SK-N-SH (cell line): Measurements from ENCODE around the gene TLR2. TPM values are rescaled to one million over a fixed set of nuclear protein-coding genes. Genes with fewer than 3 reads are reported as not detected.

Source experiments
- CTCF ChIA-PET: fragments of 300-600, 350-600 bp; formaldehyde crosslinking; extraction: SDS; loops from one replicate; lab custom pipeline; 2021; lab: Yijun Ruan, JAX
- POLR2A ChIA-PET: fragments of 350-600 bp; sonication (Branson Sonifier 250); formaldehyde crosslinking; extraction: SDS; loops from one replicate; lab custom pipeline; 2020; ENCODE audit warnings: antibody characterized with exemption, inconsistent platforms; lab: Yijun Ruan, JAX
- DNase-seq: peaks from one replicate; pipeline ENCODE4 v3.0.0; 2012
- H2AFZ ChIP-seq: fragments of 200-600 bp; sonication (generic); 2 replicates; pipeline ENCODE4 v1.8.1; 2016; ENCODE audit warnings: antibody characterized with exemption, mild to moderate bottlenecking, low read depth
- H3F3A ChIP-seq: fragments of 200-600 bp; sonication (generic); replicated peaks from 2 replicates; pipeline ENCODE3; 2016; ENCODE audit warnings: antibody characterized with exemption, mild to moderate bottlenecking; ENCODE audit not compliant: insufficient read depth
- H3K27ac ChIP-seq, 2 experiments: fragments of 200-500 bp in 1 of 2; fragments of 200-600 bp in 1 of 2; sonication (Bioruptor generic) in 1 of 2; sonication (generic), shearing (Covaris generic) in 1 of 2; 2 replicates each; pipeline versions ENCODE4 v1.5.1 to v1.6.1; 2014 to 2016; ENCODE audit warnings: low read depth in 2 of 2, inconsistent platforms in 1 of 2, low read length in 1 of 2, mild to moderate bottlenecking in 1 of 2, mixed read lengths in 1 of 2
- H3K27me3 ChIP-seq: fragments of 200-600 bp; sonication (generic), shearing (Covaris generic); 2 replicates; pipeline ENCODE4 v1.6.1; 2016; ENCODE audit warnings: mixed run types; ENCODE audit not compliant: insufficient read depth
- H3K36me3 ChIP-seq, 2 experiments: fragments of 200-500 bp in 1 of 2; fragments of 200-600 bp in 1 of 2; sonication (Bioruptor generic) in 1 of 2; sonication (generic) in 1 of 2; replicated peaks in 1 of 2; 2 replicates each; pipeline versions ENCODE3 to v1.5.1; 2014 to 2016; ENCODE audit warnings: low read length in 1 of 2, mild to moderate bottlenecking in 1 of 2; ENCODE audit not compliant: insufficient read depth in 2 of 2, control insufficient read depth in 1 of 2
- H3K4me1 ChIP-seq, 2 experiments: fragments of 200-500 bp in 1 of 2; fragments of 200-600 bp in 1 of 2; sonication (Bioruptor generic) in 1 of 2; sonication (generic), shearing (Covaris generic) in 1 of 2; 2 replicates each; pipeline versions ENCODE4 v1.5.1 to v1.6.1; 2014 to 2016; ENCODE audit warnings: low read depth in 1 of 2, low read length in 1 of 2, mixed run types in 1 of 2; ENCODE audit not compliant: insufficient read depth in 2 of 2, control insufficient read depth in 1 of 2
- H3K4me2 ChIP-seq: fragments of 200-600 bp; sonication (generic), shearing (Covaris generic); 2 replicates; pipeline ENCODE4 v1.6.1; 2017; ENCODE audit warnings: mixed run types
- H3K4me3 ChIP-seq, 2 experiments: fragments of 200-500 bp in 1 of 2; fragments of 200-600 bp in 1 of 2; sonication (Bioruptor generic) in 1 of 2; sonication (generic), shearing (Covaris generic) in 1 of 2; 2 replicates each; pipeline versions ENCODE4 v1.5.1 to v1.8.1; 2014 to 2016; ENCODE audit warnings: low read depth in 2 of 2, inconsistent platforms in 1 of 2, low read length in 1 of 2, mild to moderate bottlenecking in 1 of 2, mixed read lengths in 1 of 2, moderate library complexity in 1 of 2
- H3K79me2 ChIP-seq: fragments of 200-600 bp; sonication (generic); 2 replicates; pipeline ENCODE4 v1.8.1; 2017; ENCODE audit warnings: mild to moderate bottlenecking; ENCODE audit not compliant: insufficient read depth
- H3K9ac ChIP-seq: fragments of 200-600 bp; sonication (generic); 2 replicates; pipeline ENCODE4 v1.6.1; 2017; ENCODE audit warnings: mixed run types
- H3K9me2 ChIP-seq: fragments of 200-600 bp; sonication (generic); 2 replicates; pipeline ENCODE4 v1.6.1; 2017; ENCODE audit warnings: mixed run types
- H3K9me3 ChIP-seq: fragments of 200-600 bp; sonication (generic); 2 replicates; pipeline ENCODE4 v1.6.1; 2017; ENCODE audit warnings: mixed run types, mild to moderate bottlenecking, moderate library complexity
- H4K20me1 ChIP-seq: fragments of 200-600 bp; sonication (generic); 2 replicates; pipeline ENCODE4 v1.6.1; 2017; ENCODE audit warnings: mild to moderate bottlenecking, mixed run types; ENCODE audit not compliant: insufficient read depth
- ELF1 ChIP-seq: IDR thresholded peaks from 2 replicates; pipeline ENCODE4 v1.4.0; 2012
- EP300 ChIP-seq, 2 experiments: IDR thresholded peaks; 2 replicates each; pipeline versions ENCODE4 v1.4.0 to v1.6.1; 2012; ENCODE audit warnings: borderline replicate concordance in 1 of 2, low read depth in 1 of 2, low read length in 1 of 2
- EZH2phosphoT487 ChIP-seq: fragments of 200-600 bp; sonication (generic); IDR thresholded peaks from 2 replicates; pipeline ENCODE4 v1.6.1; 2017; ENCODE audit warnings: low read depth, mixed run types, mild to moderate bottlenecking, antibody characterized with exemption, moderate library complexity, borderline replicate concordance
- FOSL2 ChIP-seq: IDR thresholded peaks from 2 replicates; pipeline ENCODE4 v1.4.0; 2012; ENCODE audit warnings: low read depth, mild to moderate bottlenecking, moderate library complexity, borderline replicate concordance
- FOXM1 ChIP-seq: IDR thresholded peaks from 2 replicates; pipeline ENCODE4 v1.4.0; 2012; ENCODE audit warnings: low read depth, mild to moderate bottlenecking
- JUND ChIP-seq: IDR thresholded peaks from 2 replicates; pipeline ENCODE4 v1.4.0; 2012
- MEF2A ChIP-seq: IDR thresholded peaks from 2 replicates; pipeline ENCODE4 v1.4.0; 2012; ENCODE audit warnings: low read depth, borderline replicate concordance
- MXI1 ChIP-seq: IDR thresholded peaks from 2 replicates; pipeline ENCODE4 v1.6.1; 2012; ENCODE audit warnings: mild to moderate bottlenecking, low read depth, low read length, improper control_type of control experiment
- NFIC ChIP-seq: IDR thresholded peaks from 2 replicates; pipeline ENCODE4 v1.4.0; 2012; ENCODE audit warnings: borderline replicate concordance
- NRF1 ChIP-seq: IDR thresholded peaks from 2 replicates; pipeline ENCODE4 v1.6.1; 2012; ENCODE audit warnings: low read depth, mild to moderate bottlenecking, low read length
- POLR2AphosphoS5 ChIP-seq: IDR thresholded peaks from 2 replicates; pipeline ENCODE4 v1.6.1; 2012; ENCODE audit warnings: low read depth, low read length
- TAF1 ChIP-seq: IDR thresholded peaks from 2 replicates; pipeline ENCODE4 v1.6.1; 2012; ENCODE audit warnings: low read depth, mild to moderate bottlenecking, low read length, moderate library complexity, borderline replicate concordance
- TCF12 ChIP-seq: IDR thresholded peaks from 2 replicates; pipeline ENCODE4 v1.4.0; 2012
- TEAD4 ChIP-seq: IDR thresholded peaks from 2 replicates; pipeline ENCODE4 v1.4.0; 2012; ENCODE audit warnings: mild to moderate bottlenecking, borderline replicate concordance; ENCODE audit not compliant: insufficient read depth
- YY1 ChIP-seq: IDR thresholded peaks from 2 replicates; pipeline ENCODE4 v1.4.0; 2012; ENCODE audit warnings: low read depth, mild to moderate bottlenecking
- WGBS: methylation state at CpG from one replicate; pipeline ENCODE4 v1.1.6; 2017; ENCODE audit warnings: low lambda C conversion rate; 5-methylcytosine and 5-hydroxymethylcytosine counted together
- polyA plus RNA-seq, 3 experiments: library from polyadenylated mRNA; depleted of rRNA; stranded (reverse); fragments of >200 nt; gene quantifications; 2 replicates each; pipeline ENCODE4 v1.2.3, GENCODE V29; 2012
- TF ChIP-seq, protein P1 (sequence below): IDR thresholded peaks from 2 replicates; pipeline ENCODE4; 2012
- TF ChIP-seq, protein P2 (sequence below): IDR thresholded peaks from 2 replicates; pipeline ENCODE4 v1.4.0; 2012; ENCODE audit warnings: low read depth, borderline replicate concordance
- TF ChIP-seq, protein P3 (sequence below): IDR thresholded peaks from 2 replicates; pipeline ENCODE4 v1.4.0; 2012; ENCODE audit warnings: low read depth
- TF ChIP-seq, protein P4 (sequence below): fragments of 200-600 bp; sonication (generic); IDR thresholded peaks from 2 replicates; pipeline ENCODE4 v1.6.1; 2017; ENCODE audit warnings: antibody characterized with exemption, mild to moderate bottlenecking, moderate library complexity

TLR2 gene
- polyA plus RNA-seq, 1 of the 3 experiments (the other 2 are of a cell fraction) = 0.18 TPM

DNA sequence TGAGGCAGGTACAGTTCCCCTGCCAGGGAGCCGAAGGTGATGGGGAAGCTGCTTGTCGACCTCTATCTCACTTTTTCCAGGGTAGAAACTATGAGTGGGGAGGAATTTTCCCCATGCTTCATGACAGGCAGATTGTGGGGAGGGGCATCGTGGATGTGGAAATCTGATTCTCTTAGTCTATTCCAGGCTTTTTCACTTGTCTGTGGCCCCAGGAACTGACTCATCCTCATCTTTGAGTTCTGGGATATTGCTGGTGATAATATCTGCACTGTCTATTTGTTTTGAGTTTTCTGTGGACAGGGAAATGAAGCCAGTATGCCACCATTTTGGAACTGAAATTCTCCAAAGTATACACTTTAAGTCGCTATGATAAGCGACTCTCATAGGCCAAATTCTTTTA, 7.6 kb upstream of the TLR2 start:
- peaks cover 6% of the 10 kb centered on the region; the same call in 1 of the 2 replicates for H3K9me3 ChIP-seq
- WGBS = 6% methylated on average over 5 of the region's 5 CpGs
- DNase-seq = no peak
- H3K36me3 ChIP-seq = no peaks in the 10 kb centered on the region
- H4K20me1 ChIP-seq = no peaks in the 10 kb centered on the region; the same call in 1 of the 2 replicates
- no peak overlapping the region; a peak in 1 of 4 replicates for H3K4me3 ChIP-seq
- H3F3A ChIP-seq = peaks cover 12% of the 10 kb centered on the region
- ChIA-PET CTCF (interaction anchor here (0.9 kb wide), 1 partner anchor 20 kb away, joined by 3 read pairs; no protein-coding TSS in a partner anchor), POLR2A (no interaction called here)
- H3K27me3 ChIP-seq = 0 out of 2 replicates have a peak, but pooled peaks cover 6% of the 10 kb centered on the region
- peak; percentile 78 for TF ChIP-seq JUND
- TF ChIP-seq MEF2A = peak; percentile 58; the same call in 1 of the 2 replicates
- peak; percentile 50; the same call in 1 of the 2 replicates for TF ChIP-seq TCF12
- TF ChIP-seq POLR2AphosphoS5 = 0 out of 2 replicates have a peak, but pooled peaks have one; percentile 7
- peak in 1 of 2 experiments; percentile 72; a peak in 2 of 4 replicates for TF ChIP-seq EP300 (IDR thresholded peaks at IDR 0.05; ENCODE audit: borderline replicate concordance in 1 of 2, low read depth in 1 of 2, low read length in 1 of 2)
- no peak for TF ChIP-seq TAF1
- peak; percentile 42; the same call in 1 of the 2 replicates for TF ChIP-seq YY1
- TF ChIP-seq NFIC = 0 out of 2 replicates have a peak, but pooled peaks have one; percentile 32
- TF ChIP-seq, protein P1, sequence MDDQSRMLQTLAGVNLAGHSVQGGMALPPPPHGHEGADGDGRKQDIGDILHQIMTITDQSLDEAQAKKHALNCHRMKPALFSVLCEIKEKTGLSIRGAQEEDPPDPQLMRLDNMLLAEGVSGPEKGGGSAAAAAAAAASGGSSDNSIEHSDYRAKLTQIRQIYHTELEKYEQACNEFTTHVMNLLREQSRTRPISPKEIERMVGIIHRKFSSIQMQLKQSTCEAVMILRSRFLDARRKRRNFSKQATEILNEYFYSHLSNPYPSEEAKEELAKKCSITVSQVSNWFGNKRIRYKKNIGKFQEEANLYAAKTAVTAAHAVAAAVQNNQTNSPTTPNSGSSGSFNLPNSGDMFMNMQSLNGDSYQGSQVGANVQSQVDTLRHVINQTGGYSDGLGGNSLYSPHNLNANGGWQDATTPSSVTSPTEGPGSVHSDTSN = peak; percentile 66
- 0 out of 2 replicates have a peak, but pooled peaks have one; percentile 10 for TF ChIP-seq ELF1
- TF ChIP-seq FOSL2 = peak; percentile 80; the same call in 1 of the 2 replicates
- no peak for TF ChIP-seq TEAD4
- TF ChIP-seq NRF1 = no peak
- peak overlapping the region; percentile 42; the same call in 1 of the 2 replicates for H3K9ac ChIP-seq
- H3K27ac ChIP-seq = peak overlapping the region in 1 of 2 experiments; percentile 93; a peak in 2 of 4 replicates
- no peaks in the 10 kb centered on the region for H3K9me2 ChIP-seq
- H3K4me1 ChIP-seq = peaks cover 0 to 4% of the 10 kb centered on the region in 2 experiments; a peak in 1 of 4 replicates
- H3K4me2 ChIP-seq = peak overlapping the region; percentile 58; the same call in 1 of the 2 replicates
- H3K79me2 ChIP-seq = no peaks in the 10 kb centered on the region
- H2AFZ ChIP-seq = peak overlapping the region; percentile 42; the same call in 1 of the 2 replicates

DNA sequence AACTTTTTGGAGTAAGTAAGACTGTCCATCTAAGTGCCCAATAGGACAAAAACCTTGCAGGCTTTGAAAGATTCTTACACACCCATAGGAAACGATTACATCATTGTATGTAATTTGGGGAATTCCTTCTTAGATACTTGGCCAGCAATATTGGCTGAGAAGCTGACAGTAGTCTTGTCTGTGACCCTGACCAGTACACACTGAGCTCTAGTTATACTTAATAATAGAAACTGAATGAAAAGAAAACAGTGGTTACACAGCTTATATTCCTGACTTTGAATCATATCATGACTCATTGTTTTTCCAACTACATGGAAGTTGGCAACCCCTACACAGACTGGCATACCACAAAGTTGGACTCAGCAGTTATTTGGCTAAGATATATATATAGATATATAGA, 7.1 kb upstream of the TLR2 start:
- peak overlapping the region in 1 of 2 experiments; percentile 93; a peak in 2 of 4 replicates for H3K27ac ChIP-seq
- POLR2A ChIA-PET = no interaction called here
- no peaks in the 10 kb centered on the region for H3K79me2 ChIP-seq
- TF ChIP-seq FOXM1 = peak; percentile 36; the same call in 1 of the 2 replicates
- TF ChIP-seq TEAD4 = peak; percentile 72; the same call in 1 of the 2 replicates
- peak in 1 of 2 experiments; percentile 82; a peak in 1 of 4 replicates for TF ChIP-seq EP300 (IDR thresholded peaks at IDR 0.05; ENCODE audit: borderline replicate concordance in 1 of 2, low read depth in 1 of 2, low read length in 1 of 2)
- TF ChIP-seq MEF2A = peak; percentile 85
- TF ChIP-seq, protein P2, sequence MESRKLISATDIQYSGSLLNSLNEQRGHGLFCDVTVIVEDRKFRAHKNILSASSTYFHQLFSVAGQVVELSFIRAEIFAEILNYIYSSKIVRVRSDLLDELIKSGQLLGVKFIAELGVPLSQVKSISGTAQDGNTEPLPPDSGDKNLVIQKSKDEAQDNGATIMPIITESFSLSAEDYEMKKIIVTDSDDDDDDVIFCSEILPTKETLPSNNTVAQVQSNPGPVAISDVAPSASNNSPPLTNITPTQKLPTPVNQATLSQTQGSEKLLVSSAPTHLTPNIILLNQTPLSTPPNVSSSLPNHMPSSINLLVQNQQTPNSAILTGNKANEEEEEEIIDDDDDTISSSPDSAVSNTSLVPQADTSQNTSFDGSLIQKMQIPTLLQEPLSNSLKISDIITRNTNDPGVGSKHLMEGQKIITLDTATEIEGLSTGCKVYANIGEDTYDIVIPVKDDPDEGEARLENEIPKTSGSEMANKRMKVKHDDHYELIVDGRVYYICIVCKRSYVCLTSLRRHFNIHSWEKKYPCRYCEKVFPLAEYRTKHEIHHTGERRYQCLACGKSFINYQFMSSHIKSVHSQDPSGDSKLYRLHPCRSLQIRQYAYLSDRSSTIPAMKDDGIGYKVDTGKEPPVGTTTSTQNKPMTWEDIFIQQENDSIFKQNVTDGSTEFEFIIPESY = no peak
- no peak for TF ChIP-seq YY1
- peak; percentile 93 for TF ChIP-seq JUND
- TF ChIP-seq, protein P3, sequence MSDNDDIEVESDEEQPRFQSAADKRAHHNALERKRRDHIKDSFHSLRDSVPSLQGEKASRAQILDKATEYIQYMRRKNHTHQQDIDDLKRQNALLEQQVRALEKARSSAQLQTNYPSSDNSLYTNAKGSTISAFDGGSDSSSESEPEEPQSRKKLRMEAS = peak; percentile 36; the same call in 1 of the 2 replicates
- TF ChIP-seq NFIC = peak; percentile 94
- TF ChIP-seq, protein P4, sequence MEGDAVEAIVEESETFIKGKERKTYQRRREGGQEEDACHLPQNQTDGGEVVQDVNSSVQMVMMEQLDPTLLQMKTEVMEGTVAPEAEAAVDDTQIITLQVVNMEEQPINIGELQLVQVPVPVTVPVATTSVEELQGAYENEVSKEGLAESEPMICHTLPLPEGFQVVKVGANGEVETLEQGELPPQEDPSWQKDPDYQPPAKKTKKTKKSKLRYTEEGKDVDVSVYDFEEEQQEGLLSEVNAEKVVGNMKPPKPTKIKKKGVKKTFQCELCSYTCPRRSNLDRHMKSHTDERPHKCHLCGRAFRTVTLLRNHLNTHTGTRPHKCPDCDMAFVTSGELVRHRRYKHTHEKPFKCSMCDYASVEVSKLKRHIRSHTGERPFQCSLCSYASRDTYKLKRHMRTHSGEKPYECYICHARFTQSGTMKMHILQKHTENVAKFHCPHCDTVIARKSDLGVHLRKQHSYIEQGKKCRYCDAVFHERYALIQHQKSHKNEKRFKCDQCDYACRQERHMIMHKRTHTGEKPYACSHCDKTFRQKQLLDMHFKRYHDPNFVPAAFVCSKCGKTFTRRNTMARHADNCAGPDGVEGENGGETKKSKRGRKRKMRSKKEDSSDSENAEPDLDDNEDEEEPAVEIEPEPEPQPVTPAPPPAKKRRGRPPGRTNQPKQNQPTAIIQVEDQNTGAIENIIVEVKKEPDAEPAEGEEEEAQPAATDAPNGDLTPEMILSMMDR = no peak
- TF ChIP-seq, protein P1 = peak; percentile 81
- no peak for TF ChIP-seq EZH2phosphoT487
- TF ChIP-seq MXI1 = no peak
- peak; percentile 89 for TF ChIP-seq TCF12
- TF ChIP-seq POLR2AphosphoS5 = peak; percentile 34; the same call in 1 of the 2 replicates

More for the DNA sequence above, 7.1 kb upstream of the TLR2 start:
- no peak for DNase-seq
- WGBS = 0% methylated on average over 1 of the region's 1 CpG
- CTCF ChIA-PET = interaction anchor here (0.9 kb wide), 1 partner anchor 20 kb away, joined by 3 read pairs; no protein-coding TSS in a partner anchor
- Histone ChIP-seq H3K9me3 (peaks cover 6% of the 10 kb centered on the region; the same call in 1 of the 2 replicates), H3K4me3 (no peak overlapping the region), H3K36me3 (no peaks in the 10 kb centered on the region), H3K4me1 (peaks cover 0 to 4% of the 10 kb centered on the region in 2 experiments; a peak in 1 of 4 replicates), H3K4me2 (peak overlapping the region; percentile 58; the same call in 1 of the 2 replicates), H2AFZ (no peak overlapping the region), H3K9ac (peak overlapping the region; percentile 42; the same call in 1 of the 2 replicates), H4K20me1 (no peaks in the 10 kb centered on the region; the same call in 1 of the 2 replicates), H3K27me3 (peaks cover 6% of the 10 kb centered on the region; the same call in 1 of the 2 replicates), H3K9me2 (no peaks in the 10 kb centered on the region), H3F3A (peaks cover 12% of the 10 kb centered on the region)
